HG02870 (cell line): Measurements from ENCODE around the gene DAB2IP.

Experiments used
- ATAC-seq: cut with Tn5 transposase; IDR thresholded peaks from one replicate; pipeline ENCODE4 v1.9.1; 2021; ENCODE audit warnings: mild to moderate bottlenecking, moderate library complexity; ENCODE audit not compliant: unreplicated experiment

Gene DAB2IP

GRCh38 chr9:121683652-121684051 is 32.2 kb downstream of the DAB2IP start:
- no peak for ATAC-seq

GRCh38 chr9:121684381-121685145 is 33.1 kb downstream of the DAB2IP start:
- ATAC-seq = no peak

GRCh38 chr9:121685146-121685794 is 33.8 kb downstream of the DAB2IP start:
- no peak for ATAC-seq

- no peak for ATAC-seq
These were observed 34.5 kb downstream of the DAB2IP start for GRCh38 chr9:121685795-121686377.

GRCh38 chr9:121686930-121687541 is 35.6 kb downstream of the DAB2IP start:
- ATAC-seq = no peak

DNA sequence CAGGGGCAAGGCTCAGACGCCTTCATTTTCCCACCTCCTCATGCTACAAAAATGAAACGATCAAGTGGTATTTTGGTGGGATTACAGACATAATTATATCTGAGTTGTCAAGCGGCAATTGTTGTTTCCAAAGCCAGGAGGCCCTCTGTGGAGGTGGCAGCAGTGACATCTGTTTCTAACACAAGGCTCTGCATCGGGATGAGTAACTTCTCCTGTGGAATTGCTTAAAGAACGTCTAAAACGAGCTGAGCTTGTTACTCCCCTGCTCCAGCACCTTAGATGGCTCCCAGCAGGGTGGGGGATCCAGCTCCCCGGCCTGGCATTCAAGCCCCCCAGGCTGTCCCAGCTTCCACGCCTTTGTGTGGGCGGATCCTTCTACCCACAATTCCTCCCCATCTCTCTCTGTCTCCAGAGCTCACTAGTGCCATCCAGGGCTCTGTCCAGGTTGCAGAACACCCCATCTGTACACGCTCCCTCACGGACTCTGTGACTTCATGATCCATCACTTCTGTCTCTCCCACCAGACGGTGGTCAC is 36.8 kb downstream of the DAB2IP start:
- ATAC-seq = no peak

- no peak for ATAC-seq
These were observed 37.2 kb downstream of the DAB2IP start for GRCh38 chr9:121688681-121689080.

- ATAC-seq = no peak
These were observed 38.2 kb downstream of the DAB2IP start for GRCh38 chr9:121689461-121690157.

DNA sequence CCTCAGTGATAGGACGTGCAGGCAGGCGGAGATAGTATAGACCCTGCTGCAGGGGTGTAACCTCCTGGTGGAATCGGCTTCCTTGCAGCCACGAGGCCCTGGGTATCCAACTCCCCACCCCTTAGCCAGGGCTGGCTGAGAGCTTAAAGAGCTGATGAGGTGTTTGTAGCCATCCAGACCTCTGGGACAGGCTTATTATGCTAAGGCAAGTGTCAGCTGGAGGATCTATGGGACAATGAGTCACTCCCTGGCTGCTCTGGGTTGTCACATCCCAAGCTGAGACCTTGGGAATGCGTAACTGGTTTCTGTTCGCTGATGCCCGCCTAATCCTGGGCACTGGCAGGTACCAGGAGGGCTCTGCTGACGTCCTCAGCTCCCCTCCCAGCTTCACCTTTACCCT is 38.9 kb downstream of the DAB2IP start:
- no peak for ATAC-seq

DNA sequence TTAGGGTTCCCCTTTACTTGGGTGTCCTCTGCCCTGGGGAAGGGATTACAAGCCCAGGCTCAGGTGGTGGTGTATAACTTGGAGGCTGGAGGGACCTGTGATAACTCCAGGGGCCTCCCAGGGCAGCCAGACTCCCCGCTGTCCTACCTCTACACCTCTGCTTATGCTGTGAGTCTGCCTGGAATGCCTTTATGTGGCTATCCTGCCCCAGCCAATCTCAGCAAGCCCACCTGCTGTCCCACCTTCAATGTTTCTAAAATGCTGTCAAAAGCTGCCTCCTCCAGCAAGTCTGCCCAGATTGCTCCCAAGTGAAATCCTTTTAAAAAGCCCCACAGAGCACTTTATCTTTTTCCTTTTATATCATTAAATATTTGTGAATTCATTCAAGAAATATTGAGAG is 39.3 kb downstream of the DAB2IP start:
- no peak for ATAC-seq

GRCh38 chr9:121691890-121692289 is 40.5 kb downstream of the DAB2IP start:
- no peak for ATAC-seq

DNA sequence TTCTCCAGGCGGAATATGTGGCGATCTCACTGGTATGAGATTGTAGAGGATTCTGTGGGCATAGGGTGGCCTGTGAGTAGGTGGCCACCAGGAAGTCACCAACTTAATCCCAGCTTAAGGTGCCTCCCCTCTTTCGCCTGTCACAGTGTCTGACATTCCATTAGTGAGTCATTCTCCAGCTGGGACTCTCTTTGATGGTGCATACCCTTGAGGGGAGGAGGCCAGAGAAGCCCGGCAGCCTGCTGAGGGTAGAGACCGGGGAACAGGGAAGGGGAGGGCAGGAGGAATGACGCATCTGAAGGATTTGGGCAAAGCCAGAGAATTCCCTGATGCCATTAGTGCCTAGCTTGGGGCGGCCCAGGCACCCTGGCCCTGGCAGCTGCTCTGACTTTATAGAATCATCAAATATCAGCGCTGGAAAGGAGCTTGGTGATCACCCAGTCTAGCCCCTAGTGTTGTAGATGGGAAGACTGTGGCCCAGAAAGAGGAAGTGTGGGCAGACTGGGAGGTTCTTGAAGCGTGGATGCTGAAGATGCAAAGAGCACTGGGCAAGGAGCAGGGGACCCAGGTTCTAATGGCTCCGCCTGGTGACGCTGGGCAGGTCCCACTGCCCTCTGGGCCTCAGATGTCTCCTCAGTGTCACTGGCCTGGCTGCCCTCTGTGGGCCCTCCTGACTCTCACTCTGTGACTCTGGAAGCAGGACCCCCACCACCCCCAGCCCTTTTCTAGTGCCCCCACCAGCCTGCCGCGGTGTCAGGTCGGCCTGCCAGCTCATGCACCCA is 41.4 kb downstream of the DAB2IP start:
- no peak for ATAC-seq

- no peak for ATAC-seq
These were observed 41.9 kb downstream of the DAB2IP start for GRCh38 chr9:121693388-121693670.

GRCh38 chr9:121694001-121694400 is 42.6 kb downstream of the DAB2IP start:
- no peak for ATAC-seq

DNA sequence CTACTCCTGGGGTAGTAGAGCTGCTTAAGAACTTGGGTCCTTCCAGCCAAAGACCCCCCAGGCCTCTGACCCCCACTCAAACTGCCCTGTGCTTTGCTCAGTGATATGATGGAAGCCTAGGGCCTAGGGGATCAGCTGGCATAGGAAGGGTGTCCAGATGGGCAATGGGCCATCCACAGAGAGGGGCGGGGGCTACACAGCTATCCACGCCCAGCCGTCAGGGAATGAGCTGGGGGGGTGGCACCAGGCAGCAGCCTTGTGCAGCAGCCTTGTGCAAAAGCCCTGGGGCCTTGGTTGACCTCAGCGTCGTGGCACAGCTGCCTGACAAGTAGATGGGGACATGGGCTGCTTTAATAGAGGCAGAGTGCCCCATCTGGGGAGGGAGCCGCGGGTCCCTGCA is 43.2 kb downstream of the DAB2IP start:
- no peak for ATAC-seq

DNA sequence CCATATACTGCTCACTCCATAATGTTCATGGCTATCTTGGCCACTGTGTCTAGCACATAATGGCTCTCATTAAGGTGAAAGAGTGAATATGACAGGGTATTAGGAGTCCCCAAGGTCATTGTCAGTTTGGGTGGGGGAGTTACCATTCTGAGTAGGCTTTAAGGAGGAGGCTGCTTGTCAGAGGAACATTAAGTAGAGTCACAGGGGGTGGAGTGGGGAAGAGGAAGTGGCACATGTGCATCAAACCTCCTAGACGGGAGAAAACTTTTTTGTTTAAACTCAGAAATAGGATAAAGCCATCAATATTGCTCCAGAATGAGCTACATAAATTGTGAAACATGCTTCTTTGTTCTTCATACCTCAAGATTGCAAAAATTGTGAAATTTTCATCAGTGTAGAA is 45.5 kb downstream of the DAB2IP start:
- ATAC-seq = no peak

GRCh38 chr9:121698627-121699570 is 47.5 kb downstream of the DAB2IP start:
- ATAC-seq = no peak

DNA sequence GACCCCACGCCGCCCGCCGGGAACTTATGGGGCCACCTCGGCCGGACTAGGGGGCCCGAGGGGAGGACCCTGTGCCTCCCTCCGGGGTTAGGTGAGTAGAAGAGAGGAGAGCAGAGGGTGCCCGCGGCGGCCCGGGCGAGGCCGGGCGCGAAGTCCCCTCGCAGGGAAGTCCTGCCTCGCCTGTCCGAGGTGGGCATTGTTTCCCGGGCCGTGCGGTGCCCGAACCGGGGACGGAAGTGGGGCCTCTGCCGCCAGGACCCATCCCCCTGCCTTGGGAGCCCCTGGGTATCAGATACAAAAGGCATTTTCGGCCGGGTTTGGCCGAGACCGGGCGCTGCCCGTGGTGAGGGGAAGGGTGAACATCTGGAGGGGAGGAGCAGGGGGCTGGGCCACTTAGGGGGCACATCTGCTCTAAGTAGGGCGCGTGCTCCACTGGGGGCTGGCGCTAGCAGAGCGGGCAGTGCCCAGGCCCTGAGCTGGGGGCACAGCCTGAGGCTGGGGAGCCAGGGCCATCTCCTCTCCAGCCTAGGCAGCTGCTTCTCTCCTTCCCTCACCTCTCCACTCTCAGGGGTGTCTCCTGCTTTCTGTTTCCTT is 48.2 kb downstream of the DAB2IP start:
- no peak for ATAC-seq
